ENCODE data around the gene AP2A1. TPM values are rescaled to one million over a fixed set of nuclear protein-coding genes. Genes with fewer than 3 reads are reported as not detected.

AP2A1 gene
- total and polyA plus RNA-seq, 10 of the 15 experiments (the other 5 are each of a cell fraction or from before 2014, with no cell fraction given): 0.68 to 78.8 (median 33.8) TPM

DNA sequence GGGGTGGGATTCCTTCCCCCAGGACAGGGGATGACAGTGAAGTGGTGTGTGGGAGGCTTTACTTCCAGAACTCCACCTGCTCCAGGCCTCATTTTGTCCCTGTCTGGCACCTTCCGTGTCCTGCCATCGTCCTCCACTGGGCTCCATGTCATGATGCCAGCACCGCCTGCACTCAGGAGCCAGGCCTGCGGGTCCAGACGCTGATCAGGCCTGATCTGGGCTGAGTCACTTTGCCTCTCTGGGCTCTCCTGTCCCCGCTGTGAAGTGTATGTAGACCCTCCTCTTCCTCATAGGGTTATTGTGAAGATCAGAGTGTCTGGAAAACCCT is 36.7 kb downstream of the AP2A1 start (continued):
- TF ChIP-seq, protein P1, sequence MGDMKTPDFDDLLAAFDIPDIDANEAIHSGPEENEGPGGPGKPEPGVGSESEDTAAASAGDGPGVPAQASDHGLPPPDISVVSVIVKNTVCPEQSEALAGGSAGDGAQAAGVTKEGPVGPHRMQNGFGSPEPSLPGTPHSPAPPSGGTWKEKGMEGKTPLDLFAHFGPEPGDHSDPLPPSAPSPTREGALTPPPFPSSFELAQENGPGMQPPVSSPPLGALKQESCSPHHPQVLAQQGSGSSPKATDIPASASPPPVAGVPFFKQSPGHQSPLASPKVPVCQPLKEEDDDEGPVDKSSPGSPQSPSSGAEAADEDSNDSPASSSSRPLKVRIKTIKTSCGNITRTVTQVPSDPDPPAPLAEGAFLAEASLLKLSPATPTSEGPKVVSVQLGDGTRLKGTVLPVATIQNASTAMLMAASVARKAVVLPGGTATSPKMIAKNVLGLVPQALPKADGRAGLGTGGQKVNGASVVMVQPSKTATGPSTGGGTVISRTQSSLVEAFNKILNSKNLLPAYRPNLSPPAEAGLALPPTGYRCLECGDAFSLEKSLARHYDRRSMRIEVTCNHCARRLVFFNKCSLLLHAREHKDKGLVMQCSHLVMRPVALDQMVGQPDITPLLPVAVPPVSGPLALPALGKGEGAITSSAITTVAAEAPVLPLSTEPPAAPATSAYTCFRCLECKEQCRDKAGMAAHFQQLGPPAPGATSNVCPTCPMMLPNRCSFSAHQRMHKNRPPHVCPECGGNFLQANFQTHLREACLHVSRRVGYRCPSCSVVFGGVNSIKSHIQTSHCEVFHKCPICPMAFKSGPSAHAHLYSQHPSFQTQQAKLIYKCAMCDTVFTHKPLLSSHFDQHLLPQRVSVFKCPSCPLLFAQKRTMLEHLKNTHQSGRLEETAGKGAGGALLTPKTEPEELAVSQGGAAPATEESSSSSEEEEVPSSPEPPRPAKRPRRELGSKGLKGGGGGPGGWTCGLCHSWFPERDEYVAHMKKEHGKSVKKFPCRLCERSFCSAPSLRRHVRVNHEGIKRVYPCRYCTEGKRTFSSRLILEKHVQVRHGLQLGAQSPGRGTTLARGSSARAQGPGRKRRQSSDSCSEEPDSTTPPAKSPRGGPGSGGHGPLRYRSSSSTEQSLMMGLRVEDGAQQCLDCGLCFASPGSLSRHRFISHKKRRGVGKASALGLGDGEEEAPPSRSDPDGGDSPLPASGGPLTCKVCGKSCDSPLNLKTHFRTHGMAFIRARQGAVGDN (IDR thresholded peaks at IDR 0.05): no peak
- TF ChIP-seq NR2C1 (IDR thresholded peaks at IDR 0.05): no peak
- no peak for TF ChIP-seq ZNF24 (IDR thresholded peaks at IDR 0.05)

DNA sequence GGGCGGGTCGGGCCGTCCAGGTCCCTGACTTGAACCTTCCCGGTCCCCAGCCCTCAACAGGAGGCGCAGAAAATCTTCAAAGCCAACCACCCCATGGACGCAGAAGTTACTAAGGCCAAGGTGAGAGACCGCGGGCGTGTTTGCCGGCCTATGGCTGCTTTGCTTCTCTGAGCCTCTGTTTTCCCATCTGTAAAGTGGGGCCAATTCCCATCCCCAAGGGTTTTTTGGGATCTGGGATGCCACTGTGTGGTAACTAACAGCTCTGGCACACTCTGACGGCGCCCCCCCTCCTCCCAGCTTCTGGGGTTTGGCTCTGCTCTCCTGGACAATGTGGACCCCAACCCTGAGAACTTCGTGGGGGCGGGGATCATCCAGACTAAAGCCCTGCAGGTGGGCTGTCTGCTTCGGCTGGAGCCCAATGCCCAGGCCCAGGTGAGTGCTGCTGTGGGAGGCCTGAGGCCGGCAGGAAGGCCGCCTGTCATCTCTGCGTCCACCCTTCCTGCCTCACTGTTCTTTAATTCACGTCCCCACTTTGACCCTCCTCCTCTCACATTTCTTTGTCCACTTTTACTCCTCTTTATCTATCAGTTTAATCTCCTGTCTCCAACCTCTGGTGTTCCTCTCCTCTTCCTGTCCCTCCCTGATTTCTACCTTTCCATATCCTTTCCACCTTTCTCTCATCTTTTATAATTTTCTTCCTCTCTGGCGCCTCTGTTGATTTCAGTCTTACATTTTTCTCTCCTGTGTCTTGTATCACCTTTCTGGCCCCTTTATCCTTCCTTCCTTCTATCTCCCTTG is 39.2 kb downstream of the AP2A1 start:
- Histone ChIP-seq H3K9ac (ENCODE audit: control insufficient read depth, insufficient read depth, low read length) (no peak overlapping the region), H3K4me1 (ENCODE audit: control insufficient read depth, insufficient read depth, low read length) (0 out of 2 replicates have a peak, but pooled peaks cover 3% of the 10 kb centered on the region), H3K4me3 (no peak overlapping the region), H3K27me3 (replicated peaks in 1 of 2; ENCODE audit: control insufficient read depth in 2 of 2, insufficient read depth in 2 of 2, low read length in 1 of 2) (no peaks in the 10 kb centered on the region), H4K20me1 (ENCODE audit: control insufficient read depth, insufficient read depth) (no peaks in the 10 kb centered on the region), H3K36me3 (ENCODE audit: control insufficient read depth in 2 of 2, insufficient read depth in 2 of 2, low read length in 1 of 2) (peaks cover 9 to 10% of the 10 kb centered on the region in 2 experiments; a peak in 3 of 4 replicates), H2AFZ (ENCODE audit: control insufficient read depth, low read depth, low read length) (no peak overlapping the region), H3K9me3 (replicated peaks; ENCODE audit: control insufficient read depth, insufficient read depth, low read length) (no peaks in the 10 kb centered on the region), H3K4me2 (ENCODE audit: control insufficient read depth, insufficient read depth) (no peak overlapping the region), H3K79me2 (ENCODE audit: control insufficient read depth, insufficient read depth, low read length) (no peaks in the 10 kb centered on the region), H3K27ac (ENCODE audit: control insufficient read depth, insufficient read depth) (no peak overlapping the region)
- CTCF ChIA-PET: interaction anchor here (1.4 kb wide), 1 partner anchor 59 kb away, joined by 3 read pairs; no protein-coding TSS in a partner anchor
- no TSS peak for BruUV-seq (replicated peaks)
- FAIRE-seq (no peak), ATAC-seq (no peak), DNase-seq (ENCODE audit: low read depth, low spot score) (no peak)
- POLR2A ChIA-PET: interaction anchor here (0.5 kb wide), 1 partner anchor 13 kb away, joined by 3 read pairs; no protein-coding TSS in a partner anchor
- WGBS (ENCODE audit: insufficient coverage, insufficient replicate concordance, low lambda C conversion rate, missing lambda C conversion rate): 74% methylated on average over 20 of the region's 20 CpGs
- intact Hi-C loops (cut with micrococcal nuclease; ENCODE audit: unreplicated experiment) (loop anchor here (5.0 kb wide), 1 partner anchor 39 kb away; the partner anchor contains the start of gene AP2A1), in situ Hi-C loops (cut with MboI) (no loop called here)
- SMC1A ChIA-PET (ENCODE audit: uncharacterized antibody, unreplicated experiment): no interaction called here
- RAD21 ChIA-PET (ENCODE audit: unreplicated experiment): no interaction called here
- TF ChIP-seq HDGF (IDR thresholded peaks at IDR 0.05) (no peak), YY1 (IDR thresholded peaks at IDR 0.05; ENCODE audit: low read depth, low read length) (no peak), SIX5 (IDR thresholded peaks at IDR 0.05; ENCODE audit: low read depth, low read length, severe bottlenecking) (no peak), NRF1 (conservative IDR thresholded peaks at IDR 0.05; ENCODE audit: low read depth, low read length) (no peak)
- TF ChIP-seq, protein P2, sequence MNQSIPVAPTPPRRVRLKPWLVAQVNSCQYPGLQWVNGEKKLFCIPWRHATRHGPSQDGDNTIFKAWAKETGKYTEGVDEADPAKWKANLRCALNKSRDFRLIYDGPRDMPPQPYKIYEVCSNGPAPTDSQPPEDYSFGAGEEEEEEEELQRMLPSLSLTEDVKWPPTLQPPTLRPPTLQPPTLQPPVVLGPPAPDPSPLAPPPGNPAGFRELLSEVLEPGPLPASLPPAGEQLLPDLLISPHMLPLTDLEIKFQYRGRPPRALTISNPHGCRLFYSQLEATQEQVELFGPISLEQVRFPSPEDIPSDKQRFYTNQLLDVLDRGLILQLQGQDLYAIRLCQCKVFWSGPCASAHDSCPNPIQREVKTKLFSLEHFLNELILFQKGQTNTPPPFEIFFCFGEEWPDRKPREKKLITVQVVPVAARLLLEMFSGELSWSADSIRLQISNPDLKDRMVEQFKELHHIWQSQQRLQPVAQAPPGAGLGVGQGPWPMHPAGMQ (IDR thresholded peaks at IDR 0.05; ENCODE audit: borderline replicate concordance): no peak
- TF ChIP-seq, protein P3, sequence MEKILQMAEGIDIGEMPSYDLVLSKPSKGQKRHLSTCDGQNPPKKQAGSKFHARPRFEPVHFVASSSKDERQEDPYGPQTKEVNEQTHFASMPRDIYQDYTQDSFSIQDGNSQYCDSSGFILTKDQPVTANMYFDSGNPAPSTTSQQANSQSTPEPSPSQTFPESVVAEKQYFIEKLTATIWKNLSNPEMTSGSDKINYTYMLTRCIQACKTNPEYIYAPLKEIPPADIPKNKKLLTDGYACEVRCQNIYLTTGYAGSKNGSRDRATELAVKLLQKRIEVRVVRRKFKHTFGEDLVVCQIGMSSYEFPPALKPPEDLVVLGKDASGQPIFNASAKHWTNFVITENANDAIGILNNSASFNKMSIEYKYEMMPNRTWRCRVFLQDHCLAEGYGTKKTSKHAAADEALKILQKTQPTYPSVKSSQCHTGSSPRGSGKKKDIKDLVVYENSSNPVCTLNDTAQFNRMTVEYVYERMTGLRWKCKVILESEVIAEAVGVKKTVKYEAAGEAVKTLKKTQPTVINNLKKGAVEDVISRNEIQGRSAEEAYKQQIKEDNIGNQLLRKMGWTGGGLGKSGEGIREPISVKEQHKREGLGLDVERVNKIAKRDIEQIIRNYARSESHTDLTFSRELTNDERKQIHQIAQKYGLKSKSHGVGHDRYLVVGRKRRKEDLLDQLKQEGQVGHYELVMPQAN (conservative IDR thresholded peaks at IDR 0.05): no peak
- TF ChIP-seq, protein P4, sequence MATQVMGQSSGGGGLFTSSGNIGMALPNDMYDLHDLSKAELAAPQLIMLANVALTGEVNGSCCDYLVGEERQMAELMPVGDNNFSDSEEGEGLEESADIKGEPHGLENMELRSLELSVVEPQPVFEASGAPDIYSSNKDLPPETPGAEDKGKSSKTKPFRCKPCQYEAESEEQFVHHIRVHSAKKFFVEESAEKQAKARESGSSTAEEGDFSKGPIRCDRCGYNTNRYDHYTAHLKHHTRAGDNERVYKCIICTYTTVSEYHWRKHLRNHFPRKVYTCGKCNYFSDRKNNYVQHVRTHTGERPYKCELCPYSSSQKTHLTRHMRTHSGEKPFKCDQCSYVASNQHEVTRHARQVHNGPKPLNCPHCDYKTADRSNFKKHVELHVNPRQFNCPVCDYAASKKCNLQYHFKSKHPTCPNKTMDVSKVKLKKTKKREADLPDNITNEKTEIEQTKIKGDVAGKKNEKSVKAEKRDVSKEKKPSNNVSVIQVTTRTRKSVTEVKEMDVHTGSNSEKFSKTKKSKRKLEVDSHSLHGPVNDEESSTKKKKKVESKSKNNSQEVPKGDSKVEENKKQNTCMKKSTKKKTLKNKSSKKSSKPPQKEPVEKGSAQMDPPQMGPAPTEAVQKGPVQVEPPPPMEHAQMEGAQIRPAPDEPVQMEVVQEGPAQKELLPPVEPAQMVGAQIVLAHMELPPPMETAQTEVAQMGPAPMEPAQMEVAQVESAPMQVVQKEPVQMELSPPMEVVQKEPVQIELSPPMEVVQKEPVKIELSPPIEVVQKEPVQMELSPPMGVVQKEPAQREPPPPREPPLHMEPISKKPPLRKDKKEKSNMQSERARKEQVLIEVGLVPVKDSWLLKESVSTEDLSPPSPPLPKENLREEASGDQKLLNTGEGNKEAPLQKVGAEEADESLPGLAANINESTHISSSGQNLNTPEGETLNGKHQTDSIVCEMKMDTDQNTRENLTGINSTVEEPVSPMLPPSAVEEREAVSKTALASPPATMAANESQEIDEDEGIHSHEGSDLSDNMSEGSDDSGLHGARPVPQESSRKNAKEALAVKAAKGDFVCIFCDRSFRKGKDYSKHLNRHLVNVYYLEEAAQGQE (IDR thresholded peaks at IDR 0.05; ENCODE audit: low read depth, low read length): no peak

Measured in GM12878 (cell line).